Fibroblast of skin of abdomen (primary cell): ENCODE measurements around the gene LITAF. TPM values are rescaled to one million over a fixed set of nuclear protein-coding genes. Genes with fewer than 3 reads are reported as not detected.
A peak's percentile ranks its signal among the peaks of the same experiment; 100 is the strongest.

ENCODE experiments used
- DNase-seq: peaks from one replicate; pipeline ENCODE4 v3.0.0-alpha.2; 2013
- polyA plus RNA-seq, 2 experiments: library from polyadenylated mRNA; unstranded; fragments of 120-200 nt; gene quantifications; one replicate each; pipeline ENCODE4 v1.2.1, GENCODE V29; 2013; ENCODE audit not compliant: insufficient read length in 2 of 2

The LITAF gene
- 44.1 TPM for polyA plus RNA-seq (2013, experiment 1 of 2; ENCODE audit: insufficient read length)
- polyA plus RNA-seq (2013, experiment 2 of 2; ENCODE audit: insufficient read length): 45.3 TPM

DNA sequence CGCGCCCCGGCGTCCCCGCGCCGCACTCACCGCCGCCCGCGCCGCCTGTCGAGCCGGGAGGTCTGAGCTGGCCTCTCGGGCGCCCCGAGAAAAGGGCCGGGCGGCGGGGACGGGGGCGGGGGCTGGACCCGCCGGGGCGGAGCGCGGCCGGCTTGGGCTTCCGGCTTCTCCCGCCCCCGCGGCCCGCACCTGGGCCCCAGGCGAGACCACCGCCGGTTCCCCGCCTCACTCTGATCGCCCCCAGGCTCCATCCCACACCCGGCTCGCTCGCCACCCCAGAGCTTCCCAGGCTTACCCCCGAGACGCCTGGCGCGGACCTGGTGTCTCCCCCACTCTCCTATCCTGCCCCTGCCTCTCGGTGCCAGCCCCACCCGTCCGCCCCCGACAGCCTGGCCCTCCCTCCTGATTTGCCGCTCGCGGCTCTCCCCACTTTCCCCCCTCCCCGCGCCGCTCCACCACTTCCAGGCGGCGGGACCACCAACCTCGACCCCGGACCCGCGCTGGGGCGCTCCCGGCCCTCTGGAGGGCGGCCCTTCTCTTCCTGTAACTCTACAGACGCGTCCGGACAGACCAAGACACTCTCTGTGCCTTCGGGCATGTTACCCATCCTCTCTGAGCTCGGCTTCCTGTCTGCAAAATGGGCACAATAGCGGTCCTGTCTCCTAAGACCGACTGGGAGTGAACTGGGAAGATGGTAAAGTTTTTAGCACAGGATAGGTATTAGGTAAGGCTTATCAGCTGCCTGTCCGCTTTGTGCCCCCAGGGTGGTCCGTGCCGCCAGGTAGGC is at the start of gene LITAF:
TSS of gene LITAF (minus strand) at position 64 of the 787 bp plus-strand sequence. CDS start 30,189 bp downstream, outside the sequence.
- DNase-seq: peak; percentile 56

DNA sequence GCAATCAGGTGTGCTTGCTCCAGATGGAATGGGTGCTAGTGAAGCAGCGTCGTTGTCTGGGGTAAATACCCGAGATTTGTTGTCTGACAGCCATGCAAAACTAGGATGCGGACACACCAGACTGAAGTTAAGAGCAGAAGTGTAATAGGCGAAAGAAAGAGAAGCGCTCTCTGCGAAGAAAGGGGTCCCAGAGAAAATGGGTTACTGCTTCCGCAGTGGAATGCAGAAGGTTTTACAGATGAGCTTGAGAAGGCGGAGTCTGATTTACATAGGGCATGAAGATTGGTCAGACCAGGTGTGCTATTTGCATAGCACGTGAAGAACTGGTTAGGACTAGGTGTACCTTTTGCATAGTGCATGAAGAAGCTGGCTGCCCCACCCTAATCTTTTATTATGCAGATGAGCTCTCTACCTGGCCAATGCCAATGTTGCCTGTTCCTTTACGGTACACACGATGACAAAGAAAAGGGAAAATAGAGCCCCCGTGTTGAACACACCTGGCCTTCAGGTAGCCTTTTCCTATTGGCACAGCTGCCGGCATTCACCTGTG is 49.5 kb upstream of the LITAF start:
- no peak for DNase-seq

DNA sequence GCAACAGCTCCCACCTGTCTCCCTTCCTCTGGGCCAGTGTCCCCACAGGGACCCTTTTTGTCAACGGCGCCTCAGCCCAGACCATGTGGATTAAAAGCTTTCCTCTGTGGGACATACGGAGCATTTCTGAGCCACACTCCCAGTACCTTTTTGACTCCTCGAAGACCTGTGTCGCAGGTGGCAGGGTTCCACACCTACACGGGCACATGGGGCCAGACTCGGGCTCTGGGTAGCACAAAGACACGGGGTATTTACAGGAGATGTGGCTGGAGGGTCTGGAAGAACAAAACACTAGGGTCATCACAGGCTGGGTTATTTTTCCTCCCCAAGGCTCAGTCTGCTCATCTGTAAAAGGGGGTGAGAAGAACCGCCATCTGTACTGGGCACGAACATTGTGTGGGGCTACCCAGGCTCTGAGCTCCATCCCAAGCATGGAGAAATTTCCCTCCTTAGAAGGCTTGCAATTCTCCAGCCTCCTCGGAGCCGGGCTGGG is 49.0 kb upstream of the LITAF start:
- no peak for DNase-seq

DNA sequence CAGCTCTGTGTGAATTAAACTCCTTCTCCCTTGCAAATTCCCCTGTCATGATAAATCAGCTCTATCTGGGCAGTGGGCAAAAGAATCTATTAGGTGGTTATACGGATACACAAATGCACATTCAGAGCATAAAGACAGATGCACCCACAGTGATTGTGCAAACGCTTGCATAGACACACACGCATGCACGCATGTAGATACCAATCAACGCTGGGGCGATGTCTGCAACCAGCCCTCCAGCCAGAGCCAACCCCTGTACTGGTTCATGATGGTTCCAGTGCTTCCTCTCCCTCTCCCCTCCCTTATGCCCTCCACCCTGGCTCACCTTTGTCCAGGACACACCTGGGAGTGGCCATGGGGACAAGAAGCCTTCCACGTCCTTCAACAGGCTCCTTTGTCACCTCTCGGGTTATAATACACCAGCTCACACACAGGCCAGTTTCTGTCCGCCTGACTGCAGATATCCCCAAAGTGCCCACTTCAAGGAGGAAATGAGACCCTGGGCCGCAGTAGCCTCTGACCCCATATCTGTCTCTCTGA is 48.5 kb upstream of the LITAF start:
- DNase-seq: no peak

DNA sequence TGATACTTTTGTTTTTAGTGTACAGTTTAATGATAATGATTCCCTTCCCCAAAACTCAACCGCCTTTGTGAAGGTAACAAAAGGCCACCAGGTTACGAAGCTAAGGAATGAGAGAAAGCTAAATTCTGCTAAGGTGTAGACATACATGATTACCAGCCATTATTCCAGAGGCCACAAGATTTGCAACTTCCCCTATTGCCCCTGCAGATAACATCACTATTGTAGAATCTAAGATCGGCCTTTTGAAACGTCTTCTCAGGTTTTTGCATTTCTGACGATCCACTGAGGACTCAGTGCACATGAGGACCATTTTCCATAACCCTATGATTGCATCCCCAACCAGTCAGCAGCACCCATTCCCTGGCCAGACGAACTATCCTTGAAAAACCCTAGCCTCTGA is 47.6 kb upstream of the LITAF start:
- DNase-seq: no peak

DNA sequence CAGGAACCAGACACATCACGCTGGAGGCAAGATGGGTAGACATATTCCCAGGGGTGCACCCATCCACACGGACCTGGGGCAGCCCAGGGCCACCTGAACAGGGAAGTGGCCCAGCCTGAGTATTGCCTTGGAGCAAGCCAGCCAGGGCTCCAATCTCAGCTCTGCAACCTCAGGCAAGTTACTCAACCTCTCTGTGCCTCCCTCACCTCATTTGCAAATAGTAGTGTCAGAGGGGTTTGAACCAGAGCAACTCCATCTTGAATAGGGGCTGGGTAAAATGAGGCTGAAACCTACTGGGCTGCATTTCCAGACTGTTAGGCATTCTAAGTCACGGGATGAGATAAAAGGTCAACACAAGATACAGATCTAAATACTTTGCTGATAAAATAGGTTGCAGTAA is 46.4 kb upstream of the LITAF start:
- DNase-seq: no peak

DNA sequence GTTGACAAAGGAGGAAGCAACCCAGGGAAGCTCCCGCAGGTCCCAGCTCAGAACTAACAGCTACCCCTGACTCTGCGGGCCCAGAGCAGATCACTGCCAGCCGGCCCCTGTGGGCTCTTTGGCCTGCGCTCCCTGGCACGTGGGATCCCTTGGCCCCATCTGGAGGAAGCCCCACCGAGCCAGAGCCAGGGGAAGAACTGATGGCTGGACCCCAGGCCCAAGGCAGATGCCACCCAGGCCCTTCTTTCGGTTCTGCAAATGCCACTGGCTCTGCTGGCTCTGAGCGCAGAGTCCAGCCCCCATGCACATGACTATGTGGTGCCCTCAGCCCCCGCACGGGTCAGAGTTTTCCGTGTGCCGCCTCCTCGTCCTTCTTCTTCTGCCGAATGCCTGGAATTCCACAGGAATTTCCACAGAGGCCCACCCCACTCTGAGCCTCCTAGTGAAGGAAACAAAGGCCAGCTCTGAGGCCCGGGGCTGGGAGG is 45.8 kb upstream of the LITAF start:
- DNase-seq: peak; percentile 78

DNA sequence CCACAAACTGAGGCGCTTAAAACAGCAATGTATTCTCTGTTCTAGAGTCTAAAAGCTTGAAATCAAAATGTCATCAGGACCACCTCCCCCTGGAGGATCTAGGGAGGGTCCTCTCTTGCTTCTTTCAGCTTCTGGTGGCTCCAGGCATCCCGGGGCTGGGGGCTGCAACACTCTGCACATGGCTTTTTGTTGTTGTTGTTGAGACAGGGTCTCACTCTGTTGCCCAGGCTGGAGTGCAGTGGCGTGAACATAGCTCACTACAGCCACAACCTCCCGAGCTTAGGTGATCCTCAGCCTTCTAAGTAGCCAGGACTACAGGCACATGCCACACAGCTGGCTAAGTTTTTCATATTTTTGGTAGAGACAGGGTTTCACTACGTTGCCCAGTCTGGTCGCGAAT is 44.5 kb upstream of the LITAF start:
- no peak for DNase-seq

DNA sequence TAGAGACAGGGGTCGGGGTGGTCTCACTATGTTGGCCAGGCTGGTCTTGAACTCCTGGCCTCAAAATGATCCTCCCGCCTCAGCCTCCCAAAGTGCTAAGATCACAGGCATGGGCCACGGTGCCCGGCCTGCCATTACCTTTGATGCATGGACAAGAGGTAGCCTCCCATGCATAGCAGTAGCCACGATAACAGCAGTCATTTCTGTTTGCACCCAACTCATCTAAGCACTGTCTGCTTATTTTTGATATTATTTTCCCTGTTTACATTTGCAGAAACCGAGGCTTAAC is 44.0 kb upstream of the LITAF start:
- no peak for DNase-seq

DNA sequence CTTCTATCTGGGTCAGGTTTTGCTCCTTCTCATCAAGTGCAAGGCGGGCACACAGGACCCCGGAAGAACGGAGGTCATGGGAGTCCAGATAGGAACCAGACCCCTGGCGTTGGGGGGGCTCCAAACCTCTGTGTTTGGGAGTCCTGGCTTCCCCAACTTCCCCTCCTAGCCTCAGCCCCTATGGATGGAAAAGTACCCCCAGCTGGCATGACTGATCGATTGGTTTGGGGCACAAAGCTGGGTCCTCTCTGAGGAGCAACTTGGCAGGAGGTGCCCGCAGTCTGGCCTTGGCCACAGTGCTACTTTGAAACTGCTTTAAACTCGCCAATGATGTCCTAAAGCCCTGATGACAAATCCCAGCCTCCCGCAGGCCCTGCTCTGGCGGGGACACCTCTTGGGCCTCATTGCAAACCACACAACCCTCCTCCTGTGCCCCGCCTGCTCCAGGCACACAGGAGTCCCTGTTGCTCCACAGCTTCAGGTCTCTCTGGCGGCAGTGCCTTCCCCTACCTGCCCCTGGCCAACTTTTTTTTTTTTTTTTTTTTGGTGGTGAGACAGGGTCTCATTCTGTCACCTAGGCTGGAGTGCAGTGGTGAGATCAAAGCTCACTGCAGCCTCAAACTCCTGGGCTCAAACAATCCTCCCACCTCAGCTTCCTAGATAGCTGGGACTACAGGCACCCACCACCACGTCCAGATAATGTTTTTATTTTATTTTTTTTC is 43.5 kb upstream of the LITAF start:
- no peak for DNase-seq

DNA sequence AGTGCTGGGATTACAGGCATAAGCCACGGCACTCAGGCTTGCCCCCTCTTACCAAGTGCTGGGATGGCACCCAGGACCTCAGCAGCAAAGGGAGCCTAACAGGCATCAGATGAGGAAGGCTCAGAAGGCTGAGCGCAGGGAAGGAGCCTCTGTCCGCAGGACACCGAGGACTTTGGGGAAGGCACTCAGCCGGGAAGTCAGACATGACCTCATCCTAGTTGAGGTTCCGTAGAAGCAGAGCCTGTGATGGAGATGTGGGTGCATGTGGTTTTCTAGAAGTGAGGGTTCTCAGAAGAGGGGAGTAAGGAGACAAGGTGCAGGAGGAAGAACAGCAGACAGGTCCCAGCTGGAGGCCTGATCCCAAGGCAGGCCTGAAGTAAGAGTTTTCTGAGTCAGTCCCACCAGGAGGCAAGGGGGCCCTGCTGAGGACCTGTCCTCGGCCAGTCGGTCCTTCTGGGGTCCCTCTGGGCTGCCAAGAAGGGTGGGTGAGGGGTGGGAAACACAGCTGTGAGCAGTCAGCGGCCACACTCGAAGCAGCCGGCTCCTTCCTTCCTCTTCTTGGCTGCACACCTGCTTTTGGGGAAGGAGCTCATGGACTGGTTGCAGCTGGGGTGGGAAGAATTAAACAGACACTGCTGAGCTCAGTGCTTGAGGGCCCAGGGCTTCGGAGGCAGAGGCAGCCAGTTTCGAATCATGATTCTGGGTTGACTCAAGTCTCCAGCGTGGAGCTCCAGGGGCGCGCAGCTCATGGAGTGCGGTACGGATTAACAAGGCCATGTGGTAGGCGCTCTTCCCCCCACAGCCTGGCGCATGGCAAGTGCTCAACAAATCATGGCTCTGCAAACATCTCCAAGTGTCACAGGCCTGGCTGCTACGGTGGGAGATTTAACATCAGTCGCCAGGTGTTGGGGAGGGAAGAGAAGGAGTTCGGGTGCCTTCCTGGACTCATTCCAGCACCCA is 42.6 kb upstream of the LITAF start:
- DNase-seq: no peak

DNA sequence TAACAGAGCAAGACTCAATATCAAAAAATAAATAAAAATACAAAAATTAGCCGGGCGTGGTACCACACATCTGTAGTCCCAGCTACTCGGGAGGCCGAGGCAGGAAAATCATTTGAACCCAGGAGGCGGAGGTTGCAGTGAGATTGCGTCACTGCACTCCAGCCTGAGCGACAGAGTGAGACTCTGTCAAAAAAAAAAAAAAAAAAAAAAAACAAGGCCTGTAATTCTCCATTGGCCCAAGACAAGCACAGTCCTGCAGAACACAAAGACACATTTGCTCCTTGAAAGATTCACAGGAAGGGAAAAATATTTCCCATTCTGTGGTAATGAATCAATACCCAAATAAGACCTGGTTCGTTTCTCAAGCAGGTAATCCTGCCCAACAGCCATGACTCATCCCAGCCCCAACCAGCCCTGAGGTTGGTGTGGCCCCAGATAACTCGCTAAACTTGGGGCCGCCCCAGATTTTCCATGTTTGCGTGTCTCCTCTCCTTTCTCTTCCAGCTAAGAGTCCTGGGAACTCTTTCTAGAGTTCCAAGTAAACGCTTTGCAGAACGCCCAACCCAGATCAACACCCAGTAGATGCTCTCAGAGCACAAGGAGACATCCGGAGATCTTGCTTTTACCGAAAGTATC is 41.2 kb upstream of the LITAF start:
- peak; percentile 63 for DNase-seq

DNA sequence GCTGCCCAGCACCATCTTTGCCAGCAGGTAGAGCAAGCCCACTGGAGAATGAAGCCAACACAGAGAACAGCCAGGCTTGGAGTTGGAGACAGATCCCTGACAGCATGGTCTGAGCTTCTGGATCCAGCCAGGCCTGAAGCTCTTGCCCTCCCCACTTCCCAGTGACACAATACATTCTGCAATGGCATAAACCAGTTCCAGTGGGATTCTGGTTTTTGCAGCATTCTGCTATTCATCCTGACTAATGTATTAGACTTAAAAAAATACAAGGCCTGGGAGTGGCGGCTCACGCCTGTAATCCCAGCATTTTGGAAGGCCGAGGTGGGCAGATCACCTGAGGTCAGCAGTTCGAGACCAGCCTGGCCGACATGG is 40.6 kb upstream of the LITAF start:
- DNase-seq: no peak

DNA sequence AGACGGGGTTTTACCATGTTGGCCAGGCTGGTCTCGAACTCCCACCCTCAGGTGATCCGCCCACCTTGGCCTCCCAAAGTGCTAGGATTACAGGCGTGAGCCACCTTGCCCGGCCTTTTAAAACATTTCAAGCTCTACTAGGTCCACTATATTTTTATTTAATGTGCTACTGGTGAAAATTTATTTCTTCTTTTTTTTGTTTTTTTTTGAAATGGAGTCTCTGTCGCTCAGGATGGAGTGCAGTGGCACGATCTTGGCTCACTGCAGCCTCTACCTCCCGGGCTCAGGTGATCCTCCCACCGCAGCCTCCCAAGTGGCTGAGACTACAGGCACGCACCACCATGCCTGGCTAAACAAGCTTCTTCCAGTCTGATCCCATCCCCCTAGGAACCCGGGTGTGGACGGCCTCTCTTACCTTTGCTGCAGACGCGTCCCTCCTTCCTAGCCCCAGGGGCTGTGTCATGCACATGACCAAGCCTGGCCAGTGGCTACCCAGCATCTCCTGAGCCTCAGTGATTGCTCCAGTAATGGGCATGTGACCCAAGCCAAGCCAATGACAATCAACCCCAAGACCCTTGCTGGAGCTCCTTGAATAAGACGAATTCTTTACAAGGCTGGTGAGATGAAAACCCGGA is 40.1 kb upstream of the LITAF start:
- no peak for DNase-seq

DNA sequence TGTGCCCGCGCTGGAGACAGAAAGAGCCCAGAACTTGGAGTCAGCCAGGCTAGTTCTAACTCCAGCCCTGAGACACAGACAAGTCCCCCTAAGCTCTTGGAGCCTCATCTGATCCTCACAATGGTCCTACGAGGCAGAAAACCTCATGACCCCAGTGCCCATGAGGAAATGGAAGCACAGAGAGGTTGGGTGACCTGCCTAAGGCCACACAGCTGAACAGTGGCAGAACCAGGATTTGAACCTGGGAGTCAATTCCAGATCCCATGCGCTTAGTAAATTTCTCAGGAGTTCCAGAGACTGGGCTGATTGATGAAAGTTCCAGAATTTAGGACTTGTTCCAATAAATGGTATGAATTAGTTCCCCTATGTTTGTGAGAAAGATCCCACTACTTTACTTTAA is 39.0 kb upstream of the LITAF start:
- no peak for DNase-seq

DNA sequence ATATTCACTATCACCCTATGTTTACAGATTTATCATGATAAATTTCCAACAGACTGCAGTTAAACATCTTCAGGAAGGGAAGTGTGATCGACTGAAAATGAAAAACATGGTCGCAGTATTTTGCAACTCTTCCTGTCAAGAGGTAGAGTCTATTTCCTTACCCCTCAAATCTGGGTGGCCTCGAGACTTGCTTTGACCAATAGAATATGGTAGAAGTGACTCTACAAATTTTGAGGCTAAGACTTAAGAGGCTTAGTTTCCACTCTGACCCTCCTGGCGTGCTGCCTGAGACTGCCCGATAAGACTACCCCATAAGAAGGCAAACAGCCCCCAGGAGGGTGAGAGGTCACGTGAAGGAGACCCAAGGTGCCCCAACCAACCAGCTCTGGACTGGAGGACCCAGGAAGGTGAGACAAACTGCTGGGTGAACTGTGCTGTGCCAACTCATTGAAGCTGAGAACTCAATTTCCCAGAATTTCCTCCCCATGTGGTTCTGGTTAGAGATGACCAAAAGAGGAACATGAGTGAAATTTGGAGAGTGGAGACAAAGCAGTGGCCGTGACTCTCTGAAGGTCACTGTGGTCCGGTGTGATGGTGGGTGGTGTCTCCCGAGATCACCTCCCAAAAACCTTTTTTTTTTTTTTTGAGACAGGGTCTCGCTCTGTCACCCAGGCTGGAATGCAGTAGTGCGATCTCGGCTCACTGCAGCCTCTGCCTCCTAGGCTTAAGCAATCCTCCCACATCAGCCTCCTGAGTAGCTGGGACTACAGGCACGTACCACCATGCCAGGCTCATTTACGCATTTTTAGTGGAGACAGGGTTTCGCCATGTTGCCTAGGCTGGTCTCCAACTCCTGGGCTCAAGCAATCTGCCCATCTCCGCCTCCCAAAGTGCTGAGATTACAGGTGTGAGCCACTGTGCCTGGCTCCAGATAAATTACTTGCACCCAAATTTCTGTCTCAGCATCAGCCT is 38.2 kb upstream of the LITAF start:
- no peak for DNase-seq

DNA sequence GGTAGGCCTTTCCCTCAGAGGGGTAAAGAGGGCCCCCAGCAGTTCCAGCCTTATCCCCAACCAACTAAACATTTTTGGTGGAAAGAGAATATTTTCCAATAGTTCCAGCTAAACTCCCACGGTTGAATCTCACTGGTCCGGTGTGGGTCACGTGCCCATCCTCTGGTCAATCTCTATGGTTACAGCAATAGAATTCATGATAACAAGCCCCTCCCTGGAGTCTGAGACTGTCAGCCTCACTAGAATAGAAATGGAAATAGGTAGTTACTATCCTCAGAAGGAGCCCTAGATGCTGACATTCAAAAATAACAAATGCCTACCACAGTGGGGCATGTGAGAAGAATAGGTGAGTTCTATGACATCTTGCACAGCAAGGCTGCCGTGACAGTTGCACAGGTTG is 37.5 kb upstream of the LITAF start:
- DNase-seq: no peak

DNA sequence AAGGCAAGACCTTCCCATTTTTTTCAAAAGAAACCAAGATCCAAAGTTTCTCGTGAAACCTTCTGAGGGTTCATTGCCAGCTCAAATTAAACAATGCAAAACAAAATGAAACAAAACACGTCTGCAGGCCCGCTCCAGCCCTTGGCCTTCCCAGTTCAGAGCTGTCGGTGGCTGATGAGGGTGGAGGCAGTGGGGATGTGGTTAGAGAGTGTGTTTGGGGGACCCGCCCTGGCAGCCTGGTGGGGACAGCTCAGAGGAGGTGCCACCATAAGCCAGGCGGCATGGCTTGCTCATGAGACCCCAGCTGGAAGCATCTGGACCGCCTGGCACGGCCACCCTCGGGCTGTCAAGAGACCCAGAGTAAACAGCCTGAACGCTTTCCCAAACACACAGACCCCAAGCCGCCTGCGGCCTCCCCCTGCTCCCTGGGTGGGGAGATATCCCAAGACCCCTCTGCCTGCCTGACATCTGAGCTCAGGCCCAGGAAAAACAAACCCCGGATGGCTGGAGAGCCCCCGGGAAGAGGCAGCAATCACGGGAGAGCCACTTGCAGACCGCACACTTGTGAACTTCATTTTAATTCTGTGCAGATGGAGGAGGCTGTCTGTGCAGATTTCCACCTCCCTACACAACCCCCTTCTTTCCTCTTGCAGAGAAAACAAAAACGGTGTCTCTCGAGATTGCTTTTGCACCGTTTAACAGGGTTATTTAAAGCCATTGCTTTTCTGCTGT is 35.4 kb upstream of the LITAF start:
- no peak for DNase-seq

DNA sequence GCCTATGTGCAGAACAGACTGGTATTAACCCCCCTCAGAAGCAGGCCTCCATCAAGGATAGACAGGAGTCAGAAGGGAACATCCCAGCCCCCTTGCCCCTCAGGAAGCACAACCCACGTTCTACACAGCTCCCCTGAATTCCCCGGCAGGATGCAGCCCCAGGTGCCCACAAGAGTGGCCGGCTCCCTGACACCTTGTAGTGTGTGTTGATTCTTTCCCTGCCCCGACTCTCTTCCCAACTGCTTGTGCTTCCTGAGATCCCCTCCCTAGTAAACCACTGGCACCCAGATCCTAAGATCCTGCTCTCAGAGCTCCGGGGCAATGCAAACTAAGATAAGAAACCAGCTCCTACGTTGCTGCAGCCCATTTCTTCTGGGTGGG is 34.8 kb upstream of the LITAF start:
- DNase-seq: no peak
